A673 (cell line): ENCODE measurements around the gene INPP5B.

Experiments
- CTCF ChIP-seq: fragments of 300-800, 200-600 bp; sonication (generic); conservative IDR thresholded peaks from 2 replicates; pipeline ENCODE4 v1.5.1; 2017; ENCODE audit warnings: low read depth, mild to moderate bottlenecking, antibody characterized with exemption, low read length, moderate library complexity, mixed read lengths
- EZH2 ChIP-seq: fragments of 200-600 bp; sonication (generic); IDR thresholded peaks from 2 replicates; pipeline ENCODE4 v1.6.1; 2017; ENCODE audit warnings: borderline replicate concordance, low read depth, mild to moderate bottlenecking, mixed read lengths, antibody characterized with exemption, low read length; ENCODE audit not compliant: poor library complexity, severe bottlenecking

GRCh38 chr1:37831809-37832208 is 115.0 kb downstream of the INPP5B start:
- TF ChIP-seq CTCF (no peak), EZH2 (no peak)
